HG03521 (cell line): ENCODE data around the gene SIL1.
"Not testable (repeated sequence)": the region's sequence is repeated elsewhere in the genome, so short reads cannot be mapped to it uniquely, and the experiment has no call there.

Source experiments
- ATAC-seq: cut with Tn5 transposase; IDR thresholded peaks from one replicate; pipeline ENCODE4 v1.9.1; 2021; ENCODE audit warnings: mild to moderate bottlenecking, moderate library complexity; ENCODE audit not compliant: unreplicated experiment

Gene SIL1

DNA sequence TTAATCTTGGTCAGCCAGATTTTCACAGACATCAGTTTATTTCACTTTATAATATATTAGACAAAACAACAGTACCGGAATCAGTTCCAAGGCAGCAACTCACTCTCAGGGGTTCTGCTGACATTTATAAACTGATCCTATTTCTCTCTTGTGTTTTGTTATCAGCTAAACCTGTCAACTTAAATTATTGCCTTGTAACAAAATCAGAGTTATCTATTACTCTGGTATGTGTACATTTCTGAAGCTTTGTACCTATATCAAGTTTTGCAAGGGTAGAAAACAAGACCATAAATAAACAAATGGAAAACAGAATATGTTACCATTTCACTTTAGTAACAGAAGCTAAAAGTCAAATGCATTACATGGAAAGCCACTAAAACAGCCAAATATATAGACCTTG lies 122.1 kb downstream of the SIL1 start:
- ATAC-seq, result no peak

DNA sequence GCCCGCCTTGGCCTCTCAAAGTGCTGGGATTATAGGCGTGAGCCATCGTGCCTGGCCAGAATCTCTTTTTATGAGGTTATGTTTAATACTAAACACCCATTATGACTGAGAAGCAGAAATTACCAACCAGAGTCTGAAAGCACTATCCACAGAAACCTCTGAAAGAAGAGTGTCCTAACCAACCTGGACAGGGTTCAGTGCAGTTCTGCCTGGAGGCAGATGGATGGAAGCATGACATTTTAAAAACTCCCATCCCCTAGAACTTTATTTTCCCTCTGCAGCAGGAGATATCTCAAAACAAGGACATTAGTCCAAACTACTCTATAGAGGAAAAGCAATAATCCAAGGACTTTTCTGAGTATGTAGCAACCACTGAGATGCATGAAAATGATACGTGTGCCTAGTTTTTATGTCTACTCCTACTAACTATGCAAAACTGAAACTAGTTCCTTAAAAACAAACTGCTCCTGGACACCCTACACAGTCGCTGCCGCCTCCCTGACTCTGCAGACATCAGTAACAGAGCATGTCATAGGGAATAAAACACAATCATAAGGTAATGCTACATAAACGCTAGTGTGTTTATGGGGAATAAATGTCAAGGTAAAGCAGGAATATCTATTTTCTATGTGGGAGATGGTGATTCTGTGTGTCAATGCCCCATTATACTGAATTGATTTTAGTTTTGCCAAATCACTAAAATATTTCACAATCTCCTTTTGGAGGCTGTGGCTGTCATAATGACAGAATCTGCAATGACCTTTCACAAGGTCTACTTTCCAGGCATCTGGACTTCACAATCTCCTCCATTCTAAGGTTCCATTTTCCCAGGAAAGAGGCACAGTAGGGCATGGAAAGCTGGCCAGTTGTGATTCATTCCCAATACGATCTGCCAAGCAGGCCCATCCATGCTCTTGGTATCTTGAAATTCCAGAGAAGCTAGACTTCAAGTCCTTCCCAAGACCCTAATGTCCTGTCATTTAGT lies 122.8 kb downstream of the SIL1 start:
- no peak for ATAC-seq

DNA sequence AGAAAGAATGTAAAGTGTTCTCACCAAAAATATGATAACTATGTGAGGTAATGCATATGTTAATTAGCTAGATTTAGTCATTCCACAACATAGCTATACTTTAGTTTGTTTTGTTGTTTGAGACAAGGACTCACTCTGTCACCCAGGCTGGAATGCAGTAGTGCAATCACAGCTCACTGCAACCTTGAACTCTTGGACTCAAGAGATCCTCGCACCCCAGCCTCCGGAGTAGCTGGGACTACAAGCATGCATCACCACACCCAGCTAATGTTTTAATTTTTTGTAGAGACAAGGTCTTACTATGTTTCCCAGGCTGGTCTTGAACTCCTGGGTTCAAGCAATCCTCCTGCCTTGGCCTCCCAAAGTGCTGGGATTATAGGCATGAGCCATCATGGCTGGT lies 124.2 kb downstream of the SIL1 start:
- ATAC-seq, result not testable (repeated sequence)

DNA sequence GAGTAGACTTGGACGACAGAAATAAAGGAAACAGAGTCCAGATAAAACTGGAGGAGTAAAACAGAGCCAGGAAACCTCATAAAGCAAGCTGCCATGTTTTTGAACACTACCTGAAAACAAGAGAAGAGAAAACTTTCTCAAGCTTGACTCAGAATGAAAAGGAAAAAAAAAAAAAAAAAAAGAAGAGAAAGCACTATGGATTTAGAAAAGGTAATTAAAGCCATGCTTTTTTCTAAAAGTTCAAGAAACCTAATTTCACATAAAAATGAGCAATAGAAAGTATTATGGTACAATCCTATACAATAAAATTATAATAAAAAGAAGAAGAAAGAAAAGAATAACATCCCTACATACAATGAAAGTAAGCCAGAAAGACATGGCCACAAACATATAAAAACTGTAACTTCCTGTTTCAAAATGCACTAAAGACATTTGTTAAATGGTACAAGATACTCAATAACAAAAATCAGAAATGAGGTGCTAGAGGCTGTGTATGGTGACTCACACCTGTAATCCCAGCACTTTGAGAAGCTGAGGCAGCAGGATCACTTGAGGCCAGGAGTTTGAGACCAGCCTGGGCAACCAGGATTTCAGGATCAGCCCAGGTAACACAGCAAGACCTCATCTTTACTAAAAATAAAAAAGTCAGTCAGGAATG lies 129.5 kb downstream of the SIL1 start:
- ATAC-seq, result no peak

DNA sequence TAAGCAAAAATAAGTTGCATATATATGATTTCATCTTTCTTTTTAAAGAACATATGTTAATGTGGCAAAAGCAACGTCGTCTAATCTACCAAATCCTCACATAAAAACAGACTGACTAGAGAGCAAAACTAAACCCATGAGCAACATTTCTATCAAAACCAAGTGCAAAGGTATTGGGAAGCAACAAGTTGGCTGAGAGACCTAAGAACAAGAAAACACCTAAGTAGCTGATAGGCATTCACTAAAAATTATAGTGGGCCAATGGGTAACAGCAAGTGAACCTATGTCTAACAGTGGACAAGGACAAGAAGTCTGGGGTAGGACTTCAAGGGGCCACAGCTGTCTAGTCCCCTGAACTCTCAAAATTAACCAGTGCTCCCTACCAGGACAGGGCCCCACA lies 130.1 kb downstream of the SIL1 start:
- ATAC-seq, result no peak

DNA sequence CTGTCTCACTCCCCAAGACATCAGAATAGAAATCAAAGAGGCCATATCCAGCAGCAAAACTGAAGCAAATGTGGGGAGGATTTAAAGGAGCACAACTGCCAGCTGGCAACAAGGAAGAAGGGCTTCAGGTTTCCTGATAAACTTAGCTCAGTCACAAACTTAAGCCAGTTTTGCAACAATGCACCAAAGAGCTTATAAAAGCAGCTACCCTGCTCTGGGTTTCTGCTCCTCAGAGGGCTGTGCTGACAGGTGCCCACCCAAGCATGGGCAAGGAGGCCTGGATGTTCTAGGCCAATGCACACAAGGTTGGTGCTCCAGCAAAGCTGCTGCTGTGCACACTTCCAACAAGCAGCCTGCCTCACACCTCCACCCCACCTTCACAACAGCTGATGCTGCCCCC lies 132.9 kb downstream of the SIL1 start:
- ATAC-seq, result no peak

DNA sequence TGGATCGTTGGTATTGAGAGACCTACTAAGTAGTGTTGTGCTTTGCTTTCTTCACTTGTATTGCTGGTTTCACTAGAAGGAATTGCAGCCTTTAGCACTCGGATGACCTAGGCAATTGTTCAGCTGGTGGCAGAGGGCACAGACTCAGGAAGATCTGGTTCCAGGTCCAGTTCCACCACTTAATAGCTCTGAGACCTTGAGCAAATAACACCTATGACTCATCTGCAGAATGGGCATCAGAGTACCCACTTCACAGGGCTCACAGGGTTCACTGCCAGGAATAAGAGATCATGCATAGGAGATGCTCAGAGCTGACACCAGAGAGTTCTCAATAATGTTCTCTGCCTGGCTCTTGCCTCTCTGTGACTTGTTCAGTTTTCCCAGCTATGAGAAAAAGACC lies 133.6 kb downstream of the SIL1 start:
- ATAC-seq, result no peak

DNA sequence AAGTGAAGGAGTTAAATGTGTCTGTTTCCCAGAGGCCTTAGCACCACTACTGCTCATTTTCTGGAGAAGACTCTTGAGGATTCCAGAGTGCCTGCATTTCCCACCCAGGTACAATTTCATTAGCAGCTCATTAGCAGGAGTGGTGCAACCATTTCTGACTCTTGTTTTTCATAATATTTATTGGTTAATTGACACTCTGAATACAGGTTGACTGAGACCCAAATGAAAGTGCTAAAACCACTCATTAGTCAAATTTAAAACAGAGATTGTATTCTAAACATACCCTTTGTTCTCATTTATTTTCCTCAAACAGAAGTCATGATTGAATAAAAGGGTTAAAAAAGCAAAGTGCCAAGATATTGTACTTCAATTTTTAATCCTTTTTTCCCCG lies 134.5 kb downstream of the SIL1 start:
- ATAC-seq, result no peak

DNA sequence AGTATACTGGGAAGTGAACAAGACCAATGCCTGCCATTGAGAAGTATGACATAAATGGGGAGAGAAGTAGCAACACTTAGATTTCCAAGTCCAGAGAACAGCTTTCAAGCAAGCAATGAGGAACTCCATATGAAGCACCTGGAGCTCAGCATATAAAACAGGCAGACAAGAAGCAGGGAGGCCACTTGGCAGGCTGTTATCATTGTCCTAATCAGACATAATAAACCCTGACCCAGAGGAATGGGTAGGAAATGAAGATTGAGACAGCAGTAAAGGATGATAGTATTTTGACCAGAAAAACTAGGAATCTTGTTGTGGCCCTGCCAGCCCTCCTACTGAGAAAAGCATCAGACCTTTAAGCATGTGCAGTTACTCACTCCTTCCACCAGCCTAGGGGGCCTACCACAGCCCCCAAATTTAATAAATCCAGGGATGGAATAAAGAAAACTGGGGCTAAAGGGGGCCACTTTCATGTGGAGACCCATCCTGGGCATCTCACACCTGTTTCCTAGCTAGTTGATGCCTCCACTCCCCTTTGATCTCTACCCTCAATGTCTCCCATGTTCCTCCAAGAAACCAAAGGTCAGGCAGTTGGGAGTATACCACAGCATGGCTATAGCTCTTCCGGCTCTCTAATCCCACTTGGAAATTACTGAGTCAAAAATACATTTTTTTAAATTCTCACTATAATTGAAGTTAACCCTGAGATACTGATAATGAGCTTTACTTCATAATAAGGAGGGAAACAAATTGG lies 135.1 kb downstream of the SIL1 start:
- no peak for ATAC-seq

DNA sequence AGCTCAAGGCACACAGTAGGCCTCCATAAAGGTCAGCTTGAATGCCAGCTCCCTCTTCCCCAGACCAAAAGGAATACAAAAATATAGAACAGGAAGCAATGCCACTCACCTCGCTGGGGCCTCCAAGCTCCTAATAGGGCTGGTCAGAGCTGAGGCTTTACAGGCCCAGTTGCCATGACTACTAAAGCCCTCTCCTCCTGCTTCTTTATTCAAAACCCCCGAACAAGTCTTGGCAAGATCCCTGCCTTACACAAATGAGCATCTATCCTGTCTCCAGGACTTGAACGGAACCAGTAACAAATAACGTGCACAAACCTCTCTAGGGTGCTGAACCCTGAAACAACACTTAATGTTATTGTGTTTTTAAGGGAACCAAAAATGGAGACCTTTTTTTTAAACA lies 136.3 kb downstream of the SIL1 start:
- no peak for ATAC-seq

DNA sequence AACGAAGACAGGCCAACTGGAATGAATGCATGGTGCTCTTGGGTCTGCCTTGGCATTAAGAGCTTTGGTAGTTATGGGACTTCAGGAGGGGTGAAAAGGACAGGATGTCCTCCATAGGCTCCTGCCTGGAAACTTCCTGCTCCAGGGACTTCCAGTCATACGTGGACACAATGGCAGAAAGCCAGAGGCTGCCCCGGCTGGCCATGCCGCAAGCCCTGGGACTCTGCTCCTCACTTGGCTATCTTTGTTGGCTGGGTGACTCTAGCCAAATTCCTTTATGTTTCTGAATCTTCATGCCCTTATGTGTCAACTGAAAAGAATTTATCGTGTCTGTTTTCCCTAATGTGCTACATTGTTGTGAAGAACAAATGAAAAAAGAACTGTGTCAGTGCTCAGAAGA lies 136.9 kb downstream of the SIL1 start:
- ATAC-seq, result no peak

DNA sequence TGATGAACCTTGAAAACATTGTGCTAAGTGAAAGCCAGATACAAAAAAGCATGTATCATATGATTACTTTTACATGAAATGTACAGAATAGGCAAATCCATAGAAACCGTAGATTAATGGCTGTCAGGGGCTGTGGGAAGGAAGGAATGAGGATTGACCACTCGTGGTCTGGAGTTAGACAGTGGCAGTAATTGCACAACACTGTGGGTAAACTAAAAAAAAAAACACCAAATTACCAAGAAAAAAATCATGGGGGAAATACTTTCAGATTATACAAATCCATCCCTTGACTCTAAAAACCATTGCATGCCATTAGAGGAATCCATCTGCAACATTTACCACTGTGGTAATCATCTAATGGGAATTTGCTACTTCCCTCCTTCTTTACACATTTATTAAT lies 140.0 kb downstream of the SIL1 start:
- ATAC-seq, result no peak

DNA sequence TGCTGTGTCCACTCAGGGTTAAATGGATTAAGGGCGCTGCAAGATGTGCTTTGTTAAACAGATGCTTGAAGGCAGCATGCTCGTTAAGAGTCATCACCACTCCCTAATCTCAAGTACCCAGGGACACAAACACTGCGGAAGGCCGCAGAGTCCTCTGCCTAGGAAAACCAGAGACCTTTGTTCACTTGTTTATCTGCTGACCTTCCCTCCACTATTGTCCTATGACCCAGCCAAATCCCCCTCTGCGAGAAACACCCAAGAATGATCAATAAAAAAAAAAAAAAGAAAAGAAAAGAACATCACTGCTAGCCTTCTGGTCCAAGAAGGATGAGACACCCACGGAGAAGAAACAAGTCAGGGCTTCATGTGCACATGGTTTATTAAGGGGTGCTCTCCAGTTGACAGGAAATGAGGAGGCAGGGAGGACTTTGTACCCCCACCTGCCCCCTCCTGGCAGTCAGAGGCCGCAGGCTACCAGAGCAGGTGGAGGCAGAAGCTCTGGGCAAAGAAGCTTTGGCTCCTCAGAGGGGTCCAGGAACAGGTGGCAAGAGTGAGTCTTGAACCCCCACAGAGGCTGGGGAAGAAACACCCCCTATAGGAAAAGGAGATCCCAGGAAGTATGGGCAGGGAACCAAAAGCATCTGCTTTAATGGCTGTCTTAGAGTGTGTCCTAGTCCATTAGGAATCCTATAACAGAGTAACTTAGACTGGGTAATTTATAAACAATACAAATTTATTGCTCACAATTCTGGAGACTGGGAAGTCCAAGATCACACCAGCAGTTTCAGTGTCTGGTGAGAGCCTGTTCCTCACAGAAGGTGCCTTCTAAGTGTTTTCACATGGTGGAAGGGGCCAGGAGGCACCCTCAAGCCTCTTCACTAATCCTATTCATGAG lies 140.9 kb downstream of the SIL1 start:
- ATAC-seq, result not testable (repeated sequence)

DNA sequence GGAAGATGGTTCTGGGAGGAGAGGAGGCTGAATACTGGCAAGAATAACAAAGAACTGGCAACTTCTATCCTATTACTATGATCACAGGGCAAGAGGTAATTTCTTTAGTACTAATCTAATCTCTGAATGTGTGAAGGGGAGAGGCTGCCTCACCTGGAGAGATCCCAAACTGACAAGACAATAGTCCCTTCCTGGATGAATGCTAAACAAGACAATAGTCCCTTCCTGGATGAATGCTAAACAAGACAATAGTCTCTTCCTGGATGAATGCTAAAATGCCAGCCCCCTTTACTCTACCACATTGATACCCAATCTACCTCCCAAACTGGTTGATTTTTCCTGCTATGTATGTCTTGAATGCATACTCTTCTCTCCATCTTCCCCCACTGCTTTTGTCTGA lies 145.2 kb downstream of the SIL1 start:
- ATAC-seq, result no peak

DNA sequence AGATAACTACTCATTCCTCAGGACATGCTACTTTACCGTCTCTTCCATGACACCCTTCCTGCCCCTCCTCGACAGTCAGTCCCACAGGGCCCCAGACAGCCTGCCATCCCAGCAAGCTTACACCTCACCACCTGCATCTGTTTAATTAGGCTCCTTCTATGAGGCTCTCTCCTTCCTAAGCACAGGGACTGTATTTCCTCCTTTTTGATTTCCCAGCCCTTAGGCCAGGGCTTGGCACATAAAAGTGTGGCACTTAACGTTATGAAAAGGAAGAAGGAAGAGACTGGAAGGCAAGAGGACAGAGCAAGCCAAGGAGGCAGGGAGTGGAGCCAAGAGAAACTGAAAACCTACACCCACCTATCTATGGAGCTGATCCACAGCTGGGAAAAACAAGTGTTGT lies 146.8 kb downstream of the SIL1 start:
- ATAC-seq, result no peak

DNA sequence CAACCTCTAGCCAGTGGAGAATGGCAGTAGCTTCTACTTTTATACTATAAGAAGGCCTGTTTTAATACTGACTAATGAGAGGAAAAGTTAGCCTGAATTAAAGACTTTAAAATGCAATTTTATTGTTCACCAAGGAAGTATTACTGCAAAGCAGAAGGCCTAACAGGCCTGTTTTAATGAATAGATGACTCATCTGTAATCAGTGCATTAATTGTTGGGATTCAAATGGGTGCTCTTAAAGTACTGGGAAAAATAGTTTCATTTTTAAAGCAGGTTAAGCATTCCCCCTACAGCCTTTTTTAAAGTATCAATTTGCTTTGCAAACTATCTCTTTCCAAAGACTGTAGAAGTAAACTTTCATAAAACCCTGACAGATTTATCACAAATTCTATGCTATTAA lies 147.7 kb downstream of the SIL1 start:
- ATAC-seq, result no peak

DNA sequence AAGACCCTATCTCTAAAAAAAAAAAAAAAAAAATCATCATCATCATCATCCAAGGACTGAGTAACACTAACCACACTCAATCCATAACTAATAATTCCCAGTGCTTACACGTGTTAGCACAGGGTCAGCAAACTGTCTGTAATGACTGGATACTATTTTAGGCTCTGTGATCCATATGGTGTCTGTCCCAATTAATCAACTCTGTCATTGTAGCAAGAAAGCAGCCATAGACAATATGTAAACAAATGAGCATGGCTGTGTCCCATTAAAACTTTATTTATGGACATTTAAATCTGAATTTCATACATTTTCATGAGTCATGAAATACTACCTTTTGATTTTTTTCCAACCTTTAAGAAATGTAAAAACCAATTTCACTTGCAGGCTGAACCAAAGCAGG lies 148.4 kb downstream of the SIL1 start:
- ATAC-seq, result no peak

DNA sequence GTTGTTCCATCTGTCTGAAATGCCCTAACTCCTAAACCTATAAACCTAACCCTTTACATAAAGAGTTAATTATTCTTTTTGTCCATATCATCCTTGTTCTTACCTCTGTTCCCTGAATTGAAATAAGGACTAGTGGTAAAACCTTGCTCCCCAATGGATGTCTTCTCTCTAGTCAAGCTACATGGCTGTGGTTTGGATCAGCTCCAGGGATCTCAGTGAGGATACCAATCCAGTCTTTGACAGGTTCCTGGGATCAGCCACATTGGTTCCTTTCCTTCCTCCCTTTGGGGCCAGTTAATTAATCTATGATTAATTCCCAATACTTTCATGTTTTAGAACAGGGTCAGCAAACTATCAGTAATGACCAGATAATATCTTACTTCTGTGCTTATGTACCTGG lies 151.6 kb downstream of the SIL1 start:
- no peak for ATAC-seq

DNA sequence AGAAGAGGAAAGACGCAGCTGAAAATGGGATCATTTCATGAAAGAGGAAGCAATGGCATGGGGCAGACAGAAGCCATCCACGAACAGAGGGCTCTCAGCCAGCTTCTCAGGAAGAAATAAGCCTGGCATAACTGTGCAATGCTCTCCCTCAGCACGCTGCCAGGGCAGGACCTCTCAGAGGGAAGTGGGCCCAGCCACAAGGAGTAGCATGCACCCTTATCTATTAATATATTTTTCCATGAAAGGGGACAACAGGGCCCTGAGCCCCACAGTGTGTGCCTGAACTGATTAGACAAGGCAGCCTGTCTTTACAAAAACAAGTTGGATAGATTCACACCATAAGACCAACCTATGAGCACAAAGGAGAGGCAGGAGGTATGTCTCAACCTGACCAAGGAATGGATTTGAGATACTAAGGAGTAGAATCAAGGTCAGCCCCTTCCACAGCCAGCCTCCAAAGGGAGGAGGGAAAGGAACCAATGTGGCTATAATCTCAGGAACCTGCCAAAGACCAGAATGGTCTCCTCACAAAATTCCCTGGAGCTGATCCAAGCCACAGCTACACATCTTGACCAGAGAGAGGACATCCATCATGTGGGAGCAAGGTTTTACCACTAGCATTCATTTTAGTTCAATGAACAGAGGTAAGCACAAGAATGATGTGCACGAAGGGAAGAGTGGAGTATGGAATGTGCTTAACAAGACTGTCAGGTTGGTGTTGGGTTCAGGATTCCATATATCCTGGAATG lies 154.8 kb downstream of the SIL1 start:
- no peak for ATAC-seq

DNA sequence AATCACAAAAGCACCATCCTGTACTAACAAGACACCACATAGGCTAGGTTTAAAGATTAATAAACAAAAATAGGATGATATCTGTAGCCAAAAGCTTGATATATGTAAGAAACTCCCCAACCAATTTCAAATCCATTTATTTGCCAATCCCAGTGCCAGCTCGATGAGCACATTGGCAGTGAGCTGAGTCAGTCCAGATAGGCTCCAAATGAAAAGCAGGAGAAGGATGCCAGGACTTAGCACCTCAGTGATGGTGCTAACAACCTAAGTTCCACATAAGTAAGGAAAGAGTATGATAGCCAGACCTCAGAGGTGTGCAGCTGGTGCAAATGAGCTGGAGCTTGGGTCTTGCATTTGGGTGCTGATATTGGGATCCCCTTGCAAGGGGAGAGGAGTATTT lies 158.1 kb downstream of the SIL1 start:
- no peak for ATAC-seq
